Stimulated activated naive CD8-positive, alpha-beta T cell treated with anti-CD3 and anti-CD28 coated beads, Interleukin-15, amount 100 ng/mL, for 72 hours (primary cell): ENCODE results near the gene SRSF8.

ENCODE experiments used
- ATAC-seq: fragments of 150-1000 bp; cut with Tn5 transposase; 2 replicates; pipeline ENCODE4 v1.10.0; 2021; ENCODE audit warnings: mild to moderate bottlenecking, moderate library complexity
- DNase-seq, 2 donors: peaks; one replicate each; pipeline ENCODE4 v3.0.0; 2021 to 2022
- H3K27ac Mint-ChIP-seq, 2 donors: one replicate each; pipeline ENCODE4 v1.8.0; 2022; ENCODE audit warnings: mild to moderate bottlenecking in 2 of 2, mixed read lengths in 2 of 2, moderate library complexity in 2 of 2
- H3K27me3 Mint-ChIP-seq: one replicate; pipeline ENCODE4 v1.8.0; 2022; ENCODE audit warnings: mixed read lengths
- H3K4me1 Mint-ChIP-seq: one replicate; pipeline ENCODE4 v1.8.0; 2022; ENCODE audit warnings: mild to moderate bottlenecking, mixed read lengths
- H3K4me3 Mint-ChIP-seq, 2 donors: one replicate each; pipeline ENCODE4 v1.8.0; 2022; ENCODE audit warnings: mild to moderate bottlenecking in 2 of 2, mixed read lengths in 2 of 2, moderate library complexity in 1 of 2
- H3K9me3 Mint-ChIP-seq, 2 donors: one replicate each; pipeline ENCODE4 v1.8.0; 2022; ENCODE audit warnings: mixed read lengths in 2 of 2

The SRSF8 gene

GRCh38 chr11:95057959-95058358, 8.8 kb upstream of the SRSF8 start:
- Mint-ChIP-seq H3K4me3 (no peak overlapping the region), H3K9me3 (no peaks in the 10 kb centered on the region), H3K4me1 (no peaks in the 10 kb centered on the region), H3K27me3 (peaks cover 47% of the 10 kb centered on the region), H3K27ac (no peak overlapping the region)
- ATAC-seq, result no peak
- no peak for DNase-seq

DNA sequence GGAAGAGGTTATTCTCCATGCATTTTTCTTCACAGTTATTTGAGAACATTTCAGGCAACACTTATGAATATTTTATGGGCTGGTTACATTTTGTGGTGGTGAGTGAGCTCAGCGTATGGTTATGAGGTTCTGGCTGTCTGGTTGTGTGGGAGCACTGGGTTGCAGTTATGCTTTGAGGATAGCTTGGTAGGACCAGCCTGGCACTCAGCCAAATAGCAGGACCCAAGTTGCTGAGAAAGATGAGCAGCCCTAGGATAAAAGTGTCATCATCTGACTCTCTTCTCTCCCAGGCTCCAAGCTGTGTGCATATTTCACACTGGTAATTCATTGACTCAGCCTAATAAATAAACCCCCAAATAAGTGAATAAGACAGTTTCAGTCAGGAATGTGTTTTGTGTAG, 8.1 kb upstream of the SRSF8 start:
- Mint-ChIP-seq H3K27ac (no peak overlapping the region), H3K4me3 (no peak overlapping the region), H3K27me3 (peaks cover 42% of the 10 kb centered on the region), H3K9me3 (no peaks in the 10 kb centered on the region), H3K4me1 (no peaks in the 10 kb centered on the region)
- DNase-seq (no peak), ATAC-seq (no peak)

- DNase-seq (no peak), ATAC-seq (no peak)
- peaks cover 38% of the 10 kb centered on the region for H3K27me3 Mint-ChIP-seq
- peak overlapping the region in 1 of 2 donors; percentile 2 for H3K27ac Mint-ChIP-seq
- no peaks in the 10 kb centered on the region for H3K9me3 Mint-ChIP-seq
- H3K4me3 Mint-ChIP-seq, result no peak overlapping the region
- H3K4me1 Mint-ChIP-seq, result no peaks in the 10 kb centered on the region
Measured at GRCh38 chr11:95059046-95059445, 7.7 kb upstream of the SRSF8 start.

- H3K4me3 Mint-ChIP-seq, result no peak overlapping the region
- H3K4me1 Mint-ChIP-seq, result peaks cover 16% of the 10 kb centered on the region
- no peak for ATAC-seq
- peaks cover 12% of the 10 kb centered on the region for H3K27me3 Mint-ChIP-seq
- DNase-seq, result no peak
- no peaks in the 10 kb centered on the region for H3K9me3 Mint-ChIP-seq
- H3K27ac Mint-ChIP-seq, result no peak overlapping the region
Measured at GRCh38 chr11:95065336-95065735, 1.4 kb upstream of the SRSF8 start.

DNA sequence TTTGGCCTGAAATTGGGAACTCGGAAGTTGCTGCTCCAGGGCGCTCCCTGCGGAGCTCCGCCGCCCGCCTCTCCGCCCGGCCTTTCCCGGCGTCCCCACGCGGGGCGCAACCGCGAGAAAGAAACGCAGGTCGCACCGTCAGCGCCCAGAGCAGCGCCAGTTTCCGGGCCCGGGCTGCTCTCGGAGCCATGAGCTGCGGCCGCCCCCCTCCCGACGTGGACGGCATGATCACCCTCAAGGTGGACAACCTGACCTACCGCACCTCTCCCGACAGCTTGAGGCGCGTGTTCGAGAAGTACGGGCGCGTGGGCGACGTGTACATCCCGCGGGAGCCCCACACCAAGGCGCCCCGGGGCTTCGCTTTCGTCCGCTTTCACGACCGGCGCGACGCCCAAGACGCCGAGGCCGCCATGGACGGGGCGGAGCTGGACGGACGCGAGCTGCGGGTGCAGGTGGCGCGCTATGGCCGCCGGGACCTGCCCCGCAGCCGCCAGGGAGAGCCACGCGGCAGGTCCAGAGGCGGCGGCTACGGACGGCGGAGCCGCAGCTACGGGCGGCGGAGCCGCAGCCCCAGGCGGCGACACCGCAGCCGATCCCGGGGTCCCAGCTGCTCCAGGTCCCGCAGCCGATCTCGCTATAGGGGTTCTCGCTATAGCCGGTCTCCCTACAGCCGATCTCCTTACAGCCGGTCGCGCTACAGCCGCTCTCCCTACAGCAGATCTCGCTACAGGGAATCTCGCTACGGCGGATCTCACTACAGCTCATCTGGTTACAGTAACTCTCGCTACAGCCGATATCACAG, 521 bp downstream of the SRSF8 start:
- H3K27me3 Mint-ChIP-seq, result peaks cover 8% of the 10 kb centered on the region
- peak overlapping the region; percentile 98 to 99 for H3K27ac Mint-ChIP-seq
- peaks cover 23% of the 10 kb centered on the region for H3K4me1 Mint-ChIP-seq
- peak overlapping the region; percentile 95 to 99 for H3K4me3 Mint-ChIP-seq
- no peaks in the 10 kb centered on the region for H3K9me3 Mint-ChIP-seq
- ATAC-seq (peak; percentile 78), DNase-seq (peak; percentile 76 to 81)

GRCh38 chr11:95067841-95068219, 1.1 kb downstream of the SRSF8 start:
- no peak for ATAC-seq
- no peak for DNase-seq
- H3K27ac Mint-ChIP-seq, result peak overlapping the region; percentile 98 to 99
- no peaks in the 10 kb centered on the region for H3K9me3 Mint-ChIP-seq
- peaks cover 27% of the 10 kb centered on the region for H3K4me1 Mint-ChIP-seq
- peak overlapping the region; percentile 95 to 99 for H3K4me3 Mint-ChIP-seq
- H3K27me3 Mint-ChIP-seq, result peaks cover 3% of the 10 kb centered on the region

- H3K4me1 Mint-ChIP-seq, result peaks cover 31% of the 10 kb centered on the region
- ATAC-seq, result peak; percentile 86
- peak; percentile 63 to 81 for DNase-seq
- peak overlapping the region; percentile 98 to 99 for H3K27ac Mint-ChIP-seq
- no peaks in the 10 kb centered on the region for H3K9me3 Mint-ChIP-seq
- peak overlapping the region; percentile 95 to 99 for H3K4me3 Mint-ChIP-seq
- no peaks in the 10 kb centered on the region for H3K27me3 Mint-ChIP-seq
Measured at GRCh38 chr11:95068549-95068948, 1.8 kb downstream of the SRSF8 start.

GRCh38 chr11:95070471-95070870, 3.8 kb downstream of the SRSF8 start:
- no peak for DNase-seq
- Mint-ChIP-seq H3K27ac (no peak overlapping the region), H3K9me3 (no peaks in the 10 kb centered on the region), H3K4me3 (peak overlapping the region; percentile 1 to 32), H3K4me1 (peaks cover 31% of the 10 kb centered on the region), H3K27me3 (no peaks in the 10 kb centered on the region)
- ATAC-seq, result no peak

- no peak overlapping the region for H3K27ac Mint-ChIP-seq
- H3K27me3 Mint-ChIP-seq, result no peaks in the 10 kb centered on the region
- no peak overlapping the region for H3K4me3 Mint-ChIP-seq
- ATAC-seq (no peak), DNase-seq (no peak)
- H3K9me3 Mint-ChIP-seq, result no peaks in the 10 kb centered on the region
- peaks cover 32% of the 10 kb centered on the region for H3K4me1 Mint-ChIP-seq
Measured at GRCh38 chr11:95072948-95073347, 6.2 kb downstream of the SRSF8 start.

DNA sequence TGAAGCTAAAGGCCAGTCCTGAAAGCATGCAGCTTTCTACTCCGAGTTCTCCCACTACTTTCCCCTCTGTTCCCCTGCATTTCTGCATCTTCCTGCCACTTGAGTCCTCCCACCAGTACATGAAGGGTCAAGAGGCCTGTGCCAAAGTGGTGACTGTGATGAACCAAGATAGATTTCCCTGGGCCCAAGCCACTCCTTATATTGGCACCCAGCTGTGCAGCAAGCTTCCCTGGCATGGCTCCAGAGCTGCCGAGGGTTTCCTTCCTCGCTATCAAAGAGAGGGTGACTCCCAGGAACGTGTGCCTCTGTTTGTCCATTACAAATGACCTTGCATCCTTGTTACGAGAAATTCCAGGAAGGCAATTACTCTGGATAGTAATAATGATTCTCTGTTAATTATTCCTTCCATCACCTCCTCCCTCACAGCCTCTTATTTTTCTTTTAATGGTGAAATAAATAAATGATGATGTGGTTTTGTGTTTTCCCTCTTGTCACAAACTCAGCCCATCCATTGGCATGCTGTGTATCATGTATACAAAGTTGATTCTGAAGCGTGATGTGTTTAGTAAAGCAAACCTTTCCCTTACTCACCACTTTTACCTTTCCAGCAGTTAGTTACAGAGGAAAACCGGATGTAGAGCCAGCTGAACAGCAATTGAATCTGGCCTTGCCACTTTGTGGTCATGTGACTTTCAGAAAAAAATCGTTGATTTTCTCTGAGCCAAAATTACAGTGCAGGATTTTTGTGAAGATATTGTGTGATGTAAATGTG, 8.3 kb downstream of the SRSF8 start:
- DNase-seq (no peak), ATAC-seq (no peak)
- Mint-ChIP-seq H3K27me3 (no peaks in the 10 kb centered on the region), H3K9me3 (no peaks in the 10 kb centered on the region), H3K27ac (no peak overlapping the region), H3K4me3 (no peak overlapping the region), H3K4me1 (peaks cover 26% of the 10 kb centered on the region)

GRCh38 chr11:95076416-95076815, 9.7 kb downstream of the SRSF8 start:
- Mint-ChIP-seq H3K27me3 (no peaks in the 10 kb centered on the region), H3K9me3 (no peaks in the 10 kb centered on the region), H3K4me1 (peaks cover 15% of the 10 kb centered on the region), H3K4me3 (no peak overlapping the region), H3K27ac (no peak overlapping the region)
- ATAC-seq, result no peak
- DNase-seq, result no peak

- Mint-ChIP-seq H3K4me3 (no peak overlapping the region), H3K27me3 (no peaks in the 10 kb centered on the region), H3K4me1 (peaks cover 15% of the 10 kb centered on the region), H3K27ac (no peak overlapping the region), H3K9me3 (no peaks in the 10 kb centered on the region)
- DNase-seq, result no peak
- ATAC-seq, result no peak
Measured at GRCh38 chr11:95076981-95077380, 10.3 kb downstream of the SRSF8 start.

DNA sequence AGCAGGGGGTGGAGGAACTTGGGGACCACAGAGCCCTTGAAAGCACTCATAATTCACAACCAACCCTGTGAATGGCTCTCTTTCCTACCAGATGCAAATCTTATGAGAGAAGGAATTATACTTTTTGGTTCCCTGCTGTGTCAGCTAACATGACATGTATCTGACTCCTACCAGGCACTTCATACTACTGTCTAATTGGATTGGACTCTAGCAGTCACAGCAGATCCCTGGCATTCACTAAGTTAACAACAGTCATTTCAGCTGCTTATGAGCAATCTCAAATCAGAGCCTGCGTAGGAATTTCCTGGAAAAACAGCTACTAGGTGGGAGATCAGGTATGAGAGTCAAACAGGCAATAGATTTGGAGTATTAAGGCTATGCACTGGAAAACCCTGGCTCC, 11.8 kb downstream of the SRSF8 start:
- Mint-ChIP-seq H3K4me1 (peaks cover 18% of the 10 kb centered on the region), H3K27me3 (no peaks in the 10 kb centered on the region), H3K4me3 (no peak overlapping the region), H3K9me3 (no peaks in the 10 kb centered on the region), H3K27ac (no peak overlapping the region)
- ATAC-seq (no peak), DNase-seq (no peak)

DNA sequence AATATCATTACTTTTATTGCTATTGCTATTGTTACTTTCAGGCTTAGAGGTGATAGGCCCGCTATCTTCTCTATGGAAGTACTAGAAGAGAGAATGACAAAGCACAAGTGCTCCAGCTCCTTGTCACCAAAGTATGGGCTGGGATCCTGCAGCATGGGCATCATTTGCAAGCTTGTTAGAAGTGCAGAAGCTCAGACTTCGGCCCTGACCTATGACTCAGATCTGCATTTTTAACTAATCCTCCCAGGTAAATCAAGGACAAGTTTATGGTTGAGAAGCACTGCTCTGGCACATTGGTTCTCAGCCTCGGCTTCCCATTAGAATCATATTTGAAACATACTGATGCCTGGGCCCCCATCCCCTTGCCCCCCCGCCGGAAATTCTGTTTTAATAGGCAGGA, 14.3 kb downstream of the SRSF8 start:
- DNase-seq, result no peak
- Mint-ChIP-seq H3K4me1 (peaks cover 39% of the 10 kb centered on the region), H3K27ac (no peak overlapping the region)

DNA sequence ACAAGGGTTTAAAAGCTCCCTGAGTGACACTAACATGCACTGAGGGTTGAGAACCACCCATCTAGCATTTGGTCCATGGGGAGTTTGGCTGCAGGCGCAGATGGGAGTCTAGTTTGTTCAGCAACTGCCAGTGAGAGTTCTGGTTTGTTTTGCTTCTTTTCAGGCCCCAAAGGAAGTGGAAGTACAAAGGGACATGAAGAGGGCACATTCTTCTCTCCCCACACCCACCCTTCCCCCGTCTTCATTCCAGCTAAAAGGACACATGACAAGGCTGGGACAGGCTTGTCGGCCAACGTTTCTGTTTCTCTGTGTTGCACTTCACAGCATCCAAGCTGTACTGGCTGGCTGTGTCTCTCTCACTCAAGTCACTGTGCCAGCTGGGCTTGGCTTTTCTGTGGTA, 14.7 kb downstream of the SRSF8 start:
- H3K9me3 Mint-ChIP-seq, result no peaks in the 10 kb centered on the region
- H3K4me3 Mint-ChIP-seq, result no peak overlapping the region
- ATAC-seq, result no peak
- no peak for DNase-seq
- no peak overlapping the region for H3K27ac Mint-ChIP-seq
- H3K4me1 Mint-ChIP-seq, result peaks cover 40% of the 10 kb centered on the region
- H3K27me3 Mint-ChIP-seq, result no peaks in the 10 kb centered on the region

More for the DNA sequence above, 14.3 kb downstream of the SRSF8 start:
- no peaks in the 10 kb centered on the region for H3K9me3 Mint-ChIP-seq
- no peak overlapping the region for H3K4me3 Mint-ChIP-seq
- no peaks in the 10 kb centered on the region for H3K27me3 Mint-ChIP-seq
- ATAC-seq, result no peak

DNA sequence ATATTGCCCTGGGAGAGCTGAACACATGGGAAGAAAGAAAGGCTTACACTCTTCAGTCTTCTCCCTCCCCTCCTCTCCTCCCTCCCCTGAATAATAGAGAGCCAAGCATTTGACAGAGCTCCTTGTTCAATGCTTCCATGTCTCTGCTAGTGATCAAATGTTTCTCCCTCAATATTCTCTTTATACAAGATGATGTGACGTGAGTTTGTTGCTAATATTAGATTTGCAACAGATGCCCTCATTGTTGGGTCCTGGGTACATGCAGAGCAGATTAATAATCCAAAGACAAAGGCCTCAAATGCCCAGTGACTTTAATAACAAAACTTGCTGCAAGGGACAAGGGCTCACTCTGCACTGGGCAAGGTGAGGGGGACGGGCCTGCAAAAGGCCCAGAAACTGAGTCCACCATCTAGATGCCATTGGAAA, 15.9 kb downstream of the SRSF8 start:
- no peaks in the 10 kb centered on the region for H3K9me3 Mint-ChIP-seq
- no peak overlapping the region for H3K27ac Mint-ChIP-seq
- H3K27me3 Mint-ChIP-seq, result no peaks in the 10 kb centered on the region
- H3K4me1 Mint-ChIP-seq, result peaks cover 36% of the 10 kb centered on the region
- no peak for DNase-seq
- no peak for ATAC-seq
- no peak overlapping the region for H3K4me3 Mint-ChIP-seq
